Neutrophil (primary cell): Measurements from ENCODE around the gene IDH2.

Experiments used
- H3K27ac ChIP-seq: fragments of 200-600 bp; sonication (generic); 2 replicates; pipeline ENCODE4 v1.5.1; 2016; ENCODE audit warnings: mild to moderate bottlenecking, moderate library complexity
- H3K27me3 ChIP-seq: fragments of 200-600 bp; sonication (generic); 2 replicates; pipeline ENCODE4 v1.6.0; 2016; ENCODE audit warnings: mild to moderate bottlenecking
- H3K36me3 ChIP-seq: fragments of 200-600 bp; sonication (generic); 2 replicates; pipeline ENCODE4 v1.5.1; 2017
- H3K4me1 ChIP-seq, 2 experiments: fragments of 200-600 bp in 1 of 2; sonication (generic) in 1 of 2; 1 replicate in 1 of 2; 2 replicates in 1 of 2; pipeline versions ENCODE4 v1.5.1 to v1.6.1; 2013 to 2016; ENCODE audit warnings: low read depth in 1 of 2, low read length in 1 of 2, mild to moderate bottlenecking in 1 of 2, moderate library complexity in 1 of 2; ENCODE audit not compliant: control insufficient read depth in 1 of 2, insufficient read depth in 1 of 2
- H3K4me3 ChIP-seq, 2 experiments: fragments of 200-600 bp in 1 of 2; sonication (generic) in 1 of 2; 1 replicate in 1 of 2; 2 replicates in 1 of 2; pipeline ENCODE4 v1.5.1; 2013 to 2016; ENCODE audit warnings: low read depth in 1 of 2, low read length in 1 of 2, mild to moderate bottlenecking in 1 of 2, moderate library complexity in 1 of 2
- H3K9me3 ChIP-seq: fragments of 200-600 bp; sonication (generic); 2 replicates; pipeline ENCODE4 v1.5.1; 2016
- TF ChIP-seq, protein P1 (sequence below): fragments of 200-600 bp; sonication (generic); IDR thresholded peaks from 2 replicates; pipeline ENCODE4 v1.5.1; 2016; ENCODE audit warnings: antibody characterized with exemption

Gene IDH2

DNA sequence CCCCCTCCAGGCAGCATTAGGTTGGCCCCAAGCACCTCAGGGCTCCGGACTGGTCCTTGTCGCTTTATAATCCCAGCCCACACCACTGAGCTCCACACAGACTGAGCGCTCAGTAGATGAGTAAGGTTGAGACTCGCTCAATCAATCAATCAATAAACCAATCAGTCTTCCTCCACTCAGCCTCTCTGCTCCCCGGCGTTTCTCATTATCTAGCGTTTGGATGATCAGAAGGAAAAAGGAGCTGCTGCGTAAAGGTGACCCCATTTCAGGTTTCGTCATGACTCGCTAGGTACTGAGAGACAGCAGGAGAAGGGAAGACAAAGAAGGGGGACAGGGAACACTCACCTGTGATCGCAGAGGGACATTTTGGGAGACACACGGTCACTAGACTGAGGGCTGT lies 59.9 kb downstream of the IDH2 start:
- TF ChIP-seq, protein P1, sequence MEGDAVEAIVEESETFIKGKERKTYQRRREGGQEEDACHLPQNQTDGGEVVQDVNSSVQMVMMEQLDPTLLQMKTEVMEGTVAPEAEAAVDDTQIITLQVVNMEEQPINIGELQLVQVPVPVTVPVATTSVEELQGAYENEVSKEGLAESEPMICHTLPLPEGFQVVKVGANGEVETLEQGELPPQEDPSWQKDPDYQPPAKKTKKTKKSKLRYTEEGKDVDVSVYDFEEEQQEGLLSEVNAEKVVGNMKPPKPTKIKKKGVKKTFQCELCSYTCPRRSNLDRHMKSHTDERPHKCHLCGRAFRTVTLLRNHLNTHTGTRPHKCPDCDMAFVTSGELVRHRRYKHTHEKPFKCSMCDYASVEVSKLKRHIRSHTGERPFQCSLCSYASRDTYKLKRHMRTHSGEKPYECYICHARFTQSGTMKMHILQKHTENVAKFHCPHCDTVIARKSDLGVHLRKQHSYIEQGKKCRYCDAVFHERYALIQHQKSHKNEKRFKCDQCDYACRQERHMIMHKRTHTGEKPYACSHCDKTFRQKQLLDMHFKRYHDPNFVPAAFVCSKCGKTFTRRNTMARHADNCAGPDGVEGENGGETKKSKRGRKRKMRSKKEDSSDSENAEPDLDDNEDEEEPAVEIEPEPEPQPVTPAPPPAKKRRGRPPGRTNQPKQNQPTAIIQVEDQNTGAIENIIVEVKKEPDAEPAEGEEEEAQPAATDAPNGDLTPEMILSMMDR: no peak
- H3K9me3 ChIP-seq: no peaks in the 10 kb centered on the region
- no peaks in the 10 kb centered on the region for H3K36me3 ChIP-seq
- H3K27ac ChIP-seq: peak overlapping the region; percentile 73
- H3K4me1 ChIP-seq: peaks cover 92 to 95% of the 10 kb centered on the region in 2 experiments
- no peaks in the 10 kb centered on the region for H3K27me3 ChIP-seq
- H3K4me3 ChIP-seq: no peak overlapping the region

DNA sequence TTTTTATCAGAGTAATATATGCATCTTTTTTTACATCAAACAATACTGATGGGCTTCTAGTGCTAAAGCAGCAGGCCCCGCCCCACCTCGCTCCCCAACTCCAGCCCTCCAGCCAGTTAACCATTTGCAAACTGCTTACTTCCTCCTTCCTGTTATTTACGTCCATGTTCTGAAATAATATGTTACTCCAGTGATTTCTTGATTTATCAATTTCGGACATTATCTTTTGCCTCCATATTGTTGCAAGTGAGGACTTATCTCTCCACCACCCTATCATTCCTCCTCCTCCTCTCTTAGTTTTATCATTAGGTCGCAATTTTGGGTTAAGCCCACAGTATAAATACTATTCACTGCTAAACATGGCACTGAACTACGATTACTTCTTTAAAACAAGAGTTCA lies 61.6 kb downstream of the IDH2 start:
- Histone ChIP-seq H3K4me3 (peak overlapping the region in 1 of 2 experiments; percentile 1), H3K27ac (peak overlapping the region; percentile 96), H3K36me3 (no peaks in the 10 kb centered on the region), H3K4me1 (peaks cover 94 to 96% of the 10 kb centered on the region in 2 experiments), H3K9me3 (no peaks in the 10 kb centered on the region), H3K27me3 (no peaks in the 10 kb centered on the region)
- TF ChIP-seq, protein P1: no peak

DNA sequence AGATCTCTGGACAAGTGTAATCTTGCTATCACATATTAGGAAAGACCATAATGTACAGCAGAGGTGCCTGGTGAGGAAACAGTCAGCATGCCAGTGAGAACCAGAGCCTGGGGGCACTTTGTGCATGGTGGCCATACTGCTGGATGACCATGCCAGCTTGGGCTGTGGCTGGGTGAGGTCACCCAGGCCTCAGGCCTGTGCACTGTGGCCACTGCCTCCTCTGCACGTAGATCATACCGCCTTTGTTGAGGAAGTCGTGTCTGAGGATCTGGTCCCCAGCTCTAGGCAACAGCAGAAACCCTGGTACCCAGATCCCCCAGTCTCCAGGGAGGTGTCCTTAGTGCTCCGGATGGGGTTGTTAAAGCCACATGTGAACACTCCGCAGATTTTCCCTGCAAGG lies 62.3 kb downstream of the IDH2 start:
- H3K27me3 ChIP-seq: no peaks in the 10 kb centered on the region
- H3K9me3 ChIP-seq: no peaks in the 10 kb centered on the region
- H3K4me1 ChIP-seq: peaks cover 95 to 99% of the 10 kb centered on the region in 2 experiments
- TF ChIP-seq, protein P1: no peak
- no peaks in the 10 kb centered on the region for H3K36me3 ChIP-seq
- peak overlapping the region in 1 of 2 experiments; percentile 1 for H3K4me3 ChIP-seq
- peak overlapping the region; percentile 96 for H3K27ac ChIP-seq

DNA sequence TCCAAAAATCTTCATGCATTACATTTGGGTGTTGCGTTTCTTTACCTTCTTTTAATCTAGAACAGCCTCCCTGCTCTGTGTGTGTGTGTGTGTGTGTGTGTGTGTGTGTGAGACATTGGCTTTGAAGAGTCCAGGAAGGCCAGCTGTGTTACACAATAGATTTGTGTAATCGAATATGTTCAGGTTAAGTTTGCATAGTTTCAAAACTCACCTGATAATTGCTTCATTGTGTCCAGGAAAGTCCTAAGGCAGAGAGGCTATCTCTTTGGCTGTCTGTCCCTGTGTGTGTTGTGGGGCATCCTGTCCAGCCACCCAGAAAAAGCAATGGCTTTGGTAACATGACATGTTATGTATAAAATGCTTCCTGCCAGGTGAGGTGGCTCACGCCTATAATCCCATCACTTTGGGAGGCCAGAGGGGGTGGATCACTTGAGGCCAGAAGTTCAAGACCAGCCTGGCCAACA lies 63.6 kb downstream of the IDH2 start:
- TF ChIP-seq, protein P1: no peak

DNA sequence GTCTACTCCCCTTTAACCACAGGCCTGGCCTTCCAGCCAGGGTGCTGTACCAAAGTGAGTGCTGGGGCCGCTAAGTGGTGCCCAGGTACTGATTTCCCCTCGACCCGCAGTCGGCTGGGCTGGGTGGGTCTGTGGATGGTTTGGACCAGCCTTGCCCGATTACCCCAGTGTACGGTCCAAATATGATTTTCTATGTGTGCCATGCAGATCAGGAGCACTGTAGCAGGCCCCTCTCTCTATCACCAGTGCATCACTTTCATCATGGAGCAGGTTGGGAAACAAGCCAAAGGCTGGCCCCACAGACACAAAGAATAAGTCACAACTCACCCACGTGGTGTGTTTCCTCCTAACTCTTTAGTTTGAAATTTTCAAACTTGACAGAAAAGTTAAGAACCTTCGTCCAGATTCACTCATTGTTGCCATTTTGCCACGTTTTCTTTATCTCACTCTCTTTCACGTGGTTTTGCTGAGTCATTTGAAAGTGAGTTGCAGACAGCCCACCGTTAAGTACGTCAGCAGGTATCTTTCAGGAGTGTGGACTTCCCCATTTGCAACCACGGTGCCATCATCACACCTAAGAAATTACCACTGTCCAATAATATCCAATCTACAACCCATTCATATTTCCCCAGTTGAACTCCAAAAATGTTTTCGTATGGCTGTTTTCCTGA lies 64.2 kb downstream of the IDH2 start:
- no peaks in the 10 kb centered on the region for H3K36me3 ChIP-seq
- H3K4me1 ChIP-seq: peaks cover 95 to 99% of the 10 kb centered on the region in 2 experiments
- TF ChIP-seq, protein P1: peak; percentile 12
- H3K27ac ChIP-seq: peak overlapping the region; percentile 96
- H3K27me3 ChIP-seq: no peaks in the 10 kb centered on the region
- H3K9me3 ChIP-seq: no peaks in the 10 kb centered on the region
- H3K4me3 ChIP-seq: peak overlapping the region; percentile 20 to 34

More for the DNA sequence above, 63.6 kb downstream of the IDH2 start:
- Histone ChIP-seq H3K4me1 (peaks cover 95 to 99% of the 10 kb centered on the region in 2 experiments), H3K9me3 (no peaks in the 10 kb centered on the region), H3K4me3 (peak overlapping the region; percentile 20 to 34), H3K27ac (peak overlapping the region; percentile 96), H3K36me3 (no peaks in the 10 kb centered on the region), H3K27me3 (no peaks in the 10 kb centered on the region)
